SU-DHL-6 (cell line): Measurements from ENCODE around the gene NPM1.

Source experiments
- H2AFZ ChIP-seq: fragments of 200-600 bp; sonication (generic); 2 replicates; pipeline ENCODE4 v1.6.1; 2014; ENCODE audit warnings: low read depth, mild to moderate bottlenecking, moderate library complexity, mixed read lengths, antibody characterized with exemption, low read length; ENCODE audit not compliant: severe bottlenecking
- H3F3A ChIP-seq: fragments of 200-600 bp; shearing (Covaris generic); 2 replicates; pipeline ENCODE4 v1.6.0; 2016; ENCODE audit warnings: antibody characterized with exemption, mild to moderate bottlenecking; ENCODE audit not compliant: insufficient read depth
- H3K27ac ChIP-seq: fragments of 200-600 bp; sonication (generic); 2 replicates; pipeline ENCODE4 v1.5.1; 2016; ENCODE audit warnings: low read depth, mild to moderate bottlenecking, low read length, moderate library complexity, mixed read lengths
- H3K27me3 ChIP-seq: fragments of 200-600 bp; sonication (generic), shearing (Covaris generic); 2 replicates; pipeline ENCODE4 v1.6.0; 2014; ENCODE audit warnings: mild to moderate bottlenecking, low read length
- H3K36me3 ChIP-seq: fragments of 200-600 bp; sonication (generic); 2 replicates; pipeline ENCODE4 v1.6.1; 2014; ENCODE audit warnings: mild to moderate bottlenecking, low read length, mixed read lengths
- H3K4me2 ChIP-seq: fragments of 300-600, 200-600 bp; shearing (Covaris generic), sonication (generic); 2 replicates; pipeline ENCODE4 v1.6.0; 2014; ENCODE audit warnings: low read length, low read depth, mild to moderate bottlenecking; ENCODE audit not compliant: poor library complexity, severe bottlenecking
- H3K4me3 ChIP-seq: fragments of 200-600 bp; sonication (generic); 2 replicates; pipeline ENCODE4 v1.5.1; 2014; ENCODE audit warnings: antibody characterized with exemption, low read length, mild to moderate bottlenecking, mixed read lengths; ENCODE audit not compliant: insufficient read depth, poor library complexity, severe bottlenecking
- H3K79me2 ChIP-seq: fragments of 200-600 bp; sonication (generic); 2 replicates; pipeline ENCODE4 v1.6.1; 2014; ENCODE audit warnings: mild to moderate bottlenecking, low read length, moderate library complexity; ENCODE audit not compliant: insufficient read depth
- H3K9ac ChIP-seq: fragments of 200-600 bp; sonication (generic); 2 replicates; pipeline ENCODE4 v1.7.0; 2014; ENCODE audit warnings: mild to moderate bottlenecking, low read length
- H3K9me2 ChIP-seq: fragments of 200-600 bp; sonication (generic); replicated peaks from 2 replicates; pipeline ENCODE4 v1.6.1; 2014; ENCODE audit warnings: low read length; ENCODE audit not compliant: insufficient read depth
- H3K9me3 ChIP-seq: fragments of 200-600 bp; sonication (generic); 2 replicates; pipeline ENCODE4 v1.6.1; 2014; ENCODE audit warnings: low read length, mixed read lengths; ENCODE audit not compliant: insufficient read depth
- H4K20me1 ChIP-seq: fragments of 200-600 bp; sonication (generic); 2 replicates; pipeline ENCODE4 v1.6.1; 2014; ENCODE audit warnings: low read depth, mild to moderate bottlenecking, antibody characterized with exemption, low read length, moderate library complexity, mixed read lengths
- EZH2phosphoT487 ChIP-seq: fragments of 200-600 bp; sonication (generic), shearing (Covaris generic); conservative IDR thresholded peaks from 2 replicates; pipeline ENCODE4 v1.6.1; 2018; ENCODE audit warnings: mild to moderate bottlenecking, antibody characterized with exemption, low read length, moderate library complexity, mixed read lengths
- TF ChIP-seq, protein P1 (sequence below): fragments of 200-600 bp; sonication (generic); IDR thresholded peaks from one replicate; pipeline ENCODE4 v1.5.1; 2017; ENCODE audit warnings: antibody characterized with exemption, mild to moderate bottlenecking, low read length, moderate library complexity; ENCODE audit not compliant: insufficient read depth, poor library complexity, severe bottlenecking

The NPM1 gene

GRCh38 chr5:171429543-171429910 lies 41.9 kb downstream of the NPM1 start:
- Histone ChIP-seq H3K27ac (no peak overlapping the region), H3K36me3 (no peaks in the 10 kb centered on the region), H3K9me2 (no peaks in the 10 kb centered on the region), H3K4me3 (no peak overlapping the region), H3F3A (no peaks in the 10 kb centered on the region), H3K9ac (no peak overlapping the region), H2AFZ (no peak overlapping the region), H3K79me2 (no peaks in the 10 kb centered on the region), H3K4me2 (no peak overlapping the region), H4K20me1 (no peaks in the 10 kb centered on the region), H3K9me3 (no peaks in the 10 kb centered on the region), H3K27me3 (no peaks in the 10 kb centered on the region)
- TF ChIP-seq, protein P1, sequence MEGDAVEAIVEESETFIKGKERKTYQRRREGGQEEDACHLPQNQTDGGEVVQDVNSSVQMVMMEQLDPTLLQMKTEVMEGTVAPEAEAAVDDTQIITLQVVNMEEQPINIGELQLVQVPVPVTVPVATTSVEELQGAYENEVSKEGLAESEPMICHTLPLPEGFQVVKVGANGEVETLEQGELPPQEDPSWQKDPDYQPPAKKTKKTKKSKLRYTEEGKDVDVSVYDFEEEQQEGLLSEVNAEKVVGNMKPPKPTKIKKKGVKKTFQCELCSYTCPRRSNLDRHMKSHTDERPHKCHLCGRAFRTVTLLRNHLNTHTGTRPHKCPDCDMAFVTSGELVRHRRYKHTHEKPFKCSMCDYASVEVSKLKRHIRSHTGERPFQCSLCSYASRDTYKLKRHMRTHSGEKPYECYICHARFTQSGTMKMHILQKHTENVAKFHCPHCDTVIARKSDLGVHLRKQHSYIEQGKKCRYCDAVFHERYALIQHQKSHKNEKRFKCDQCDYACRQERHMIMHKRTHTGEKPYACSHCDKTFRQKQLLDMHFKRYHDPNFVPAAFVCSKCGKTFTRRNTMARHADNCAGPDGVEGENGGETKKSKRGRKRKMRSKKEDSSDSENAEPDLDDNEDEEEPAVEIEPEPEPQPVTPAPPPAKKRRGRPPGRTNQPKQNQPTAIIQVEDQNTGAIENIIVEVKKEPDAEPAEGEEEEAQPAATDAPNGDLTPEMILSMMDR = no peak
- TF ChIP-seq EZH2phosphoT487 = no peak

- H3K27me3 ChIP-seq = no peaks in the 10 kb centered on the region
- H3K27ac ChIP-seq = no peak overlapping the region
- H3K9me3 ChIP-seq = no peaks in the 10 kb centered on the region
- no peaks in the 10 kb centered on the region for H3K36me3 ChIP-seq
- H3K9me2 ChIP-seq = no peaks in the 10 kb centered on the region
- no peak overlapping the region for H2AFZ ChIP-seq
- H3F3A ChIP-seq = no peaks in the 10 kb centered on the region
- TF ChIP-seq, protein P1 = no peak
- no peaks in the 10 kb centered on the region for H4K20me1 ChIP-seq
- no peak overlapping the region for H3K9ac ChIP-seq
- no peak overlapping the region for H3K4me2 ChIP-seq
- H3K79me2 ChIP-seq = no peaks in the 10 kb centered on the region
- H3K4me3 ChIP-seq = no peak overlapping the region
Observed at GRCh38 chr5:171431251-171431777, 43.7 kb downstream of the NPM1 start.

DNA sequence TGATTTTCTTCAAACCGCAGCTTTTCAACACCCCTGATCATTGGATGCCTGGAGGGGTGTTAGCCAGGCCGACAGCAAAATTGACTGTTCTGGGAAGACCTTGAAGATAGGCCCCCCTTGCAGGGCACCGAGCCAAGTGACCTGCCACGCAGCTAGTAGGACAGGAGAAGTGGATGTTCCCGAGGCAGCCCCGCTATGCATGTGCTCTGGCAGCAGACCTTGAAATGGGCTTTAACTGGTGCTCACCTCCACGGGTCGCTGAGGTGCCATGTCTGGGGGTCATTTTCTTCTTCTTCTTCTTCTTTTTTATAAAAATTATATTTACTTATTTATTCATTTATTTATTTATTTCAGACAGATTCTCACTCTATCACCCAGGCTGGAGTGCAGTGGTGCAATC lies 44.4 kb downstream of the NPM1 start:
- Histone ChIP-seq H3K9ac (no peak overlapping the region), H3K4me3 (no peak overlapping the region), H3K9me3 (no peaks in the 10 kb centered on the region), H3K27me3 (no peaks in the 10 kb centered on the region), H4K20me1 (no peaks in the 10 kb centered on the region), H3K36me3 (no peaks in the 10 kb centered on the region), H3K4me2 (no peak overlapping the region), H3K79me2 (no peaks in the 10 kb centered on the region), H3F3A (no peaks in the 10 kb centered on the region), H2AFZ (no peak overlapping the region), H3K27ac (no peak overlapping the region), H3K9me2 (no peaks in the 10 kb centered on the region)
- TF ChIP-seq EZH2phosphoT487 = no peak
- TF ChIP-seq, protein P1 = no peak
